Astrocyte (in vitro differentiated cells and primary cell): Measurements from ENCODE around the gene SELENOT. TPM values are rescaled to one million over a fixed set of nuclear protein-coding genes. Genes with fewer than 3 reads are reported as not detected.

Experiments
- DNase-seq: peaks from one replicate; pipeline ENCODE4 v3.0.0-alpha.2; 2010; ENCODE audit warnings: low read depth
- FAIRE-seq: peaks from 2 replicates; lab custom pipeline; 2011; peaks lifted over from hg19 to GRCh38; lab: Jason Lieb, UNC
- H2AFZ ChIP-seq: 2 replicates; pipeline ENCODE4 v1.6.0; 2012; ENCODE audit warnings: low read depth, low read length, inconsistent platforms
- H3K27ac ChIP-seq: 2 replicates; pipeline ENCODE4 v1.5.1; 2011; ENCODE audit warnings: low read depth, low read length, inconsistent platforms
- H3K27me3 ChIP-seq: 2 replicates; pipeline ENCODE4 v1.6.0; 2011; ENCODE audit warnings: low read length, inconsistent platforms; ENCODE audit not compliant: insufficient read depth
- H3K36me3 ChIP-seq: 2 replicates; pipeline ENCODE4 v1.5.1; 2011; ENCODE audit warnings: low read length, inconsistent platforms; ENCODE audit not compliant: insufficient read depth
- H3K4me1 ChIP-seq: 2 replicates; pipeline ENCODE4 v1.5.1; 2011; ENCODE audit warnings: low read length, inconsistent platforms; ENCODE audit not compliant: insufficient read depth
- H3K4me2 ChIP-seq: 2 replicates; pipeline ENCODE4 v1.6.0; 2012; ENCODE audit warnings: low read length, inconsistent platforms
- H3K4me3 ChIP-seq: 2 replicates; pipeline ENCODE4 v1.5.1; 2011; ENCODE audit warnings: low read depth, mild to moderate bottlenecking, low read length, inconsistent platforms; ENCODE audit not compliant: insufficient read depth
- H3K79me2 ChIP-seq: 2 replicates; pipeline ENCODE4 v1.6.0; 2012; ENCODE audit warnings: mild to moderate bottlenecking, low read length, inconsistent platforms; ENCODE audit not compliant: insufficient read depth
- H3K9ac ChIP-seq: 2 replicates; pipeline ENCODE4 v1.6.0; 2012; ENCODE audit warnings: mild to moderate bottlenecking, low read length, inconsistent platforms
- H3K9me3 ChIP-seq: 2 replicates; pipeline ENCODE4 v1.5.1; 2012; ENCODE audit warnings: low read depth, mild to moderate bottlenecking, low read length, inconsistent platforms; ENCODE audit not compliant: insufficient read depth
- H4K20me1 ChIP-seq: 2 replicates; pipeline ENCODE4 v1.6.0; 2012; ENCODE audit warnings: low read length, inconsistent platforms; ENCODE audit not compliant: insufficient read depth
- H3K27ac Mint-ChIP-seq: one replicate; pipeline ENCODE4 v1.8.0; 2021; ENCODE audit warnings: mild to moderate bottlenecking, mixed read lengths; ENCODE audit not compliant: unreplicated experiment
- H3K27me3 Mint-ChIP-seq: one replicate; pipeline ENCODE4 v1.8.0; 2021; ENCODE audit warnings: low read depth, mixed read lengths; ENCODE audit not compliant: unreplicated experiment
- H3K36me3 Mint-ChIP-seq: one replicate; pipeline ENCODE4 v1.8.0; 2021; ENCODE audit warnings: low read depth, mixed read lengths; ENCODE audit not compliant: unreplicated experiment
- H3K4me1 Mint-ChIP-seq: one replicate; pipeline ENCODE4 v1.8.0; 2021; ENCODE audit warnings: low read depth, mixed read lengths; ENCODE audit not compliant: unreplicated experiment
- H3K4me3 Mint-ChIP-seq: one replicate; pipeline ENCODE4 v1.8.0; 2021; ENCODE audit warnings: mild to moderate bottlenecking, moderate library complexity, mixed read lengths; ENCODE audit not compliant: unreplicated experiment
- H3K9me3 Mint-ChIP-seq: one replicate; pipeline ENCODE4 v1.8.0; 2021; ENCODE audit warnings: mild to moderate bottlenecking, mixed read lengths; ENCODE audit not compliant: unreplicated experiment
- EZH2 ChIP-seq: IDR thresholded peaks from 2 replicates; pipeline ENCODE4 v1.6.1; 2012; ENCODE audit warnings: mild to moderate bottlenecking, low read length, inconsistent platforms; ENCODE audit not compliant: insufficient read depth
- total RNA-seq: library from RNA; stranded (reverse); gene quantifications from 2 replicates; pipeline ENCODE4 v1.2.1, GENCODE V29; 2021
- TF ChIP-seq, protein P1 (sequence below): IDR thresholded peaks from 2 replicates; pipeline ENCODE4 v1.5.1; 2011; ENCODE audit warnings: low read depth, mild to moderate bottlenecking, inconsistent platforms, low read length, moderate library complexity; ENCODE audit not compliant: insufficient read depth

The SELENOT gene
- total RNA-seq, 1 donor from 2014 or later, result 132 TPM

GRCh38 chr3:150611666-150612065, 8.5 kb downstream of the SELENOT start:
- Histone ChIP-seq H3K9me3 (no peaks in the 10 kb centered on the region), H3K27ac (no peak overlapping the region), H3K79me2 (peaks cover 81% of the 10 kb centered on the region), H3K4me3 (no peak overlapping the region), H2AFZ (no peak overlapping the region), H3K4me2 (no peak overlapping the region), H4K20me1 (peaks cover 78% of the 10 kb centered on the region), H3K36me3 (peaks cover 9% of the 10 kb centered on the region), H3K9ac (no peak overlapping the region), H3K27me3 (no peaks in the 10 kb centered on the region), H3K4me1 (peaks cover 3% of the 10 kb centered on the region)
- TF ChIP-seq EZH2, result no peak
- TF ChIP-seq, protein P1, sequence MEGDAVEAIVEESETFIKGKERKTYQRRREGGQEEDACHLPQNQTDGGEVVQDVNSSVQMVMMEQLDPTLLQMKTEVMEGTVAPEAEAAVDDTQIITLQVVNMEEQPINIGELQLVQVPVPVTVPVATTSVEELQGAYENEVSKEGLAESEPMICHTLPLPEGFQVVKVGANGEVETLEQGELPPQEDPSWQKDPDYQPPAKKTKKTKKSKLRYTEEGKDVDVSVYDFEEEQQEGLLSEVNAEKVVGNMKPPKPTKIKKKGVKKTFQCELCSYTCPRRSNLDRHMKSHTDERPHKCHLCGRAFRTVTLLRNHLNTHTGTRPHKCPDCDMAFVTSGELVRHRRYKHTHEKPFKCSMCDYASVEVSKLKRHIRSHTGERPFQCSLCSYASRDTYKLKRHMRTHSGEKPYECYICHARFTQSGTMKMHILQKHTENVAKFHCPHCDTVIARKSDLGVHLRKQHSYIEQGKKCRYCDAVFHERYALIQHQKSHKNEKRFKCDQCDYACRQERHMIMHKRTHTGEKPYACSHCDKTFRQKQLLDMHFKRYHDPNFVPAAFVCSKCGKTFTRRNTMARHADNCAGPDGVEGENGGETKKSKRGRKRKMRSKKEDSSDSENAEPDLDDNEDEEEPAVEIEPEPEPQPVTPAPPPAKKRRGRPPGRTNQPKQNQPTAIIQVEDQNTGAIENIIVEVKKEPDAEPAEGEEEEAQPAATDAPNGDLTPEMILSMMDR, result no peak
- no peaks in the 10 kb centered on the region for H3K27me3 Mint-ChIP-seq
- peaks cover 4% of the 10 kb centered on the region for H3K36me3 Mint-ChIP-seq
- FAIRE-seq, result no peak
- H3K9me3 Mint-ChIP-seq, result no peaks in the 10 kb centered on the region
- no peak for DNase-seq
- H3K4me3 Mint-ChIP-seq, result no peak overlapping the region
- H3K4me1 Mint-ChIP-seq, result peaks cover 5% of the 10 kb centered on the region
- H3K27ac Mint-ChIP-seq, result no peak overlapping the region

GRCh38 chr3:150612494-150612893, 9.4 kb downstream of the SELENOT start:
- Histone ChIP-seq H3K36me3 (peaks cover 9% of the 10 kb centered on the region), H4K20me1 (peaks cover 78% of the 10 kb centered on the region), H3K9ac (no peak overlapping the region), H3K27ac (no peak overlapping the region), H3K4me3 (no peak overlapping the region), H3K9me3 (no peaks in the 10 kb centered on the region), H3K4me1 (peaks cover 1% of the 10 kb centered on the region), H3K79me2 (peaks cover 81% of the 10 kb centered on the region), H3K4me2 (no peak overlapping the region), H3K27me3 (no peaks in the 10 kb centered on the region), H2AFZ (no peak overlapping the region)
- peaks cover 5% of the 10 kb centered on the region for H3K4me1 Mint-ChIP-seq
- H3K9me3 Mint-ChIP-seq, result no peaks in the 10 kb centered on the region
- H3K4me3 Mint-ChIP-seq, result no peak overlapping the region
- peaks cover 2% of the 10 kb centered on the region for H3K36me3 Mint-ChIP-seq
- no peak overlapping the region for H3K27ac Mint-ChIP-seq
- DNase-seq (no peak), FAIRE-seq (no peak)
- H3K27me3 Mint-ChIP-seq, result no peaks in the 10 kb centered on the region
- TF ChIP-seq, protein P1, result no peak
- TF ChIP-seq EZH2, result no peak

DNA sequence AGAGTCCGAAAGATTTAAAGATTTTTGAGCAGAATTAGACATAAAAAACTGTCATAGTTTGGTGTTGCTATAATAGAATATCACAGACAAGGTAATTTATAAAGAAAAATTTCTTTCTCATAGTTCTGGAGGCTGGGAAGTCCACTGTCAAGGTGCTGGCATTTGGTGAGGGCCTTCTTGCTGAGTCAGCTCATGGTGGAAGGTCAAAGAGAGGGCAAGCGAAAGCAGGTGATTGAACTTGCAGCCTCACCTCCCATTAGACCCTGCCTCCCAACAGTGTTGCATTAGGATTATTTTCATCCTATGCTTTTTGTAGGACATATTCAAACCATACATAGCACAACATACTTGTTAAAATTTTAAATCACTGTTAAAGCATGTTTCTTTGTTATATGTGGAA, 9.9 kb downstream of the SELENOT start:
- no peak overlapping the region for H3K27ac Mint-ChIP-seq
- Histone ChIP-seq H3K4me2 (no peak overlapping the region), H3K9me3 (no peaks in the 10 kb centered on the region), H3K36me3 (peaks cover 11% of the 10 kb centered on the region), H3K9ac (no peak overlapping the region), H3K27ac (no peak overlapping the region), H3K4me3 (no peak overlapping the region), H2AFZ (no peak overlapping the region), H3K4me1 (no peaks in the 10 kb centered on the region), H4K20me1 (peaks cover 78% of the 10 kb centered on the region), H3K27me3 (no peaks in the 10 kb centered on the region), H3K79me2 (peaks cover 81% of the 10 kb centered on the region)
- FAIRE-seq (no peak), DNase-seq (no peak)
- H3K36me3 Mint-ChIP-seq, result peaks cover 2% of the 10 kb centered on the region
- no peaks in the 10 kb centered on the region for H3K9me3 Mint-ChIP-seq
- H3K27me3 Mint-ChIP-seq, result no peaks in the 10 kb centered on the region
- no peak overlapping the region for H3K4me3 Mint-ChIP-seq
- TF ChIP-seq, protein P1, result no peak
- TF ChIP-seq EZH2, result no peak
- peaks cover 5% of the 10 kb centered on the region for H3K4me1 Mint-ChIP-seq
